GM12865 (cell line): ENCODE results near the gene ZNF771.

Source experiments
- DNase-seq: peaks from one replicate; pipeline ENCODE4 v3.0.0; 2010; ENCODE audit warnings: low read depth
- H3K4me3 ChIP-seq: 2 replicates; pipeline ENCODE4 v1.5.1; 2011; ENCODE audit warnings: mild to moderate bottlenecking, low read depth, low read length, control low read depth
- CTCF ChIP-seq: IDR thresholded peaks from 2 replicates; pipeline ENCODE4 v1.5.1; 2011; ENCODE audit warnings: low read length, control low read depth, low read depth, inconsistent platforms; ENCODE audit not compliant: insufficient read depth; ENCODE audit errors: missing control alignments

ZNF771 gene

GRCh38 chr16:30380072-30380802, 27.2 kb upstream of the ZNF771 start:
- no peak overlapping the region for H3K4me3 ChIP-seq
- TF ChIP-seq CTCF = no peak
- DNase-seq = no peak

GRCh38 chr16:30380803-30381208, 26.6 kb upstream of the ZNF771 start:
- TF ChIP-seq CTCF = no peak
- H3K4me3 ChIP-seq = no peak overlapping the region
- no peak for DNase-seq

GRCh38 chr16:30381291-30382041, 25.9 kb upstream of the ZNF771 start:
- peak overlapping the region; percentile 94 for H3K4me3 ChIP-seq
- DNase-seq = no peak
- no peak for TF ChIP-seq CTCF

- DNase-seq = peak; percentile 86
- TF ChIP-seq CTCF = no peak
- H3K4me3 ChIP-seq = peak within 1 kb of the TSS; percentile 94
These were observed 25.1 kb upstream of the ZNF771 start, which contains the start of gene SEPTIN1 for GRCh38 chr16:30382111-30382881. TSS of gene SEPTIN1 (minus strand) at chr16:30382561. CDS start at chr16:30382542, 19 bp downstream.

GRCh38 chr16:30383521-30383920, 23.9 kb upstream of the ZNF771 start:
- H3K4me3 ChIP-seq = no peak overlapping the region
- no peak for TF ChIP-seq CTCF

GRCh38 chr16:30394592-30395154, 12.7 kb upstream of the ZNF771 start:
- peak overlapping the region; percentile 85 for H3K4me3 ChIP-seq
- no peak for DNase-seq
- TF ChIP-seq CTCF = no peak

More at GRCh38 chr16:30383521-30383920, 23.9 kb upstream of the ZNF771 start:
- DNase-seq = no peak
